KOPT-K1 (cell line): ENCODE data around the gene ETAA1.

Experiments
- H3K27ac ChIP-seq: fragments of 200-600 bp; sonication (generic); 2 replicates; pipeline ENCODE4 v1.5.1; 2016; ENCODE audit warnings: antibody characterized with exemption, mild to moderate bottlenecking, low read depth, low read length; ENCODE audit not compliant: poor library complexity, severe bottlenecking
- H3K36me3 ChIP-seq: fragments of 200-600 bp; sonication (generic); 2 replicates; pipeline ENCODE4 v1.5.1; 2017; ENCODE audit warnings: antibody characterized with exemption, mild to moderate bottlenecking, low read length, moderate library complexity; ENCODE audit not compliant: insufficient read depth
- H3K9me3 ChIP-seq: fragments of 200-600 bp; sonication (generic); 2 replicates; pipeline ENCODE4 v1.5.1; 2017; ENCODE audit warnings: antibody characterized with exemption, low read length, mild to moderate bottlenecking; ENCODE audit not compliant: insufficient read depth, poor library complexity, severe bottlenecking

The ETAA1 gene

GRCh38 chr2:67455219-67456142 lies 58.3 kb downstream of the ETAA1 start:
- Histone ChIP-seq H3K9me3 (no peaks in the 10 kb centered on the region), H3K27ac (no peak overlapping the region), H3K36me3 (no peaks in the 10 kb centered on the region)

GRCh38 chr2:67456428-67456827 lies 59.3 kb downstream of the ETAA1 start:
- H3K9me3 ChIP-seq = no peaks in the 10 kb centered on the region
- no peak overlapping the region for H3K27ac ChIP-seq
- no peaks in the 10 kb centered on the region for H3K36me3 ChIP-seq

- Histone ChIP-seq H3K9me3 (no peaks in the 10 kb centered on the region), H3K36me3 (no peaks in the 10 kb centered on the region), H3K27ac (no peak overlapping the region)
These were observed 60.6 kb downstream of the ETAA1 start for GRCh38 chr2:67457699-67458098.

- H3K36me3 ChIP-seq = no peaks in the 10 kb centered on the region
- no peak overlapping the region for H3K27ac ChIP-seq
- no peaks in the 10 kb centered on the region for H3K9me3 ChIP-seq
These were observed 62.6 kb downstream of the ETAA1 start for GRCh38 chr2:67459761-67460160.
